Skeletal muscle tissue (tissue), 4 donors: ENCODE measurements around the gene OR10A4. TPM values are rescaled to one million over a fixed set of nuclear protein-coding genes. Genes with fewer than 3 reads are reported as not detected.
"Not testable (repeated sequence)": the region's sequence is repeated elsewhere in the genome, so short reads cannot be mapped to it uniquely, and the experiment has no call there.

Source experiments
- H3K27ac ChIP-seq: one replicate; pipeline ENCODE4 v1.7.0; 2013; ENCODE audit warnings: mild to moderate bottlenecking, low read depth, low read length, inconsistent platforms
- H3K27me3 ChIP-seq, 3 donors: one replicate each; pipeline ENCODE4 v1.7.0; 2013; ENCODE audit warnings: low read length in 3 of 3; ENCODE audit not compliant: control insufficient read depth in 3 of 3, insufficient read depth in 3 of 3
- H3K36me3 ChIP-seq, 3 donors: one replicate each; pipeline ENCODE4 v1.7.0; 2013; ENCODE audit warnings: low read length in 3 of 3; ENCODE audit not compliant: control insufficient read depth in 3 of 3, insufficient read depth in 3 of 3
- H3K4me1 ChIP-seq, 3 donors: one replicate each; pipeline ENCODE4 v1.7.0; 2013; ENCODE audit warnings: low read length in 3 of 3, mild to moderate bottlenecking in 3 of 3; ENCODE audit not compliant: control insufficient read depth in 3 of 3, insufficient read depth in 3 of 3
- H3K4me3 ChIP-seq, 3 donors: one replicate each; pipeline ENCODE4 v1.7.0; 2013; ENCODE audit warnings: low read length in 3 of 3
- H3K9ac ChIP-seq, 3 donors: one replicate each; pipeline ENCODE4 v1.7.0; 2013; ENCODE audit warnings: low read length in 3 of 3, mild to moderate bottlenecking in 3 of 3, moderate library complexity in 2 of 3, low read depth in 1 of 3
- H3K9me3 ChIP-seq, 3 donors: one replicate each; pipeline ENCODE4 v1.7.0; 2013; ENCODE audit warnings: low read length in 3 of 3; ENCODE audit not compliant: control insufficient read depth in 3 of 3
- total RNA-seq: library from RNA; depleted of rRNA; stranded (reverse); fragments of >200 nt; gene quantifications from one replicate; pipeline ENCODE4 v1.2.3, GENCODE V29; 2014
- donor health status: Osteomylitis.

Gene OR10A4
- total RNA-seq, 1 donor from 2014 or later = not detected

DNA sequence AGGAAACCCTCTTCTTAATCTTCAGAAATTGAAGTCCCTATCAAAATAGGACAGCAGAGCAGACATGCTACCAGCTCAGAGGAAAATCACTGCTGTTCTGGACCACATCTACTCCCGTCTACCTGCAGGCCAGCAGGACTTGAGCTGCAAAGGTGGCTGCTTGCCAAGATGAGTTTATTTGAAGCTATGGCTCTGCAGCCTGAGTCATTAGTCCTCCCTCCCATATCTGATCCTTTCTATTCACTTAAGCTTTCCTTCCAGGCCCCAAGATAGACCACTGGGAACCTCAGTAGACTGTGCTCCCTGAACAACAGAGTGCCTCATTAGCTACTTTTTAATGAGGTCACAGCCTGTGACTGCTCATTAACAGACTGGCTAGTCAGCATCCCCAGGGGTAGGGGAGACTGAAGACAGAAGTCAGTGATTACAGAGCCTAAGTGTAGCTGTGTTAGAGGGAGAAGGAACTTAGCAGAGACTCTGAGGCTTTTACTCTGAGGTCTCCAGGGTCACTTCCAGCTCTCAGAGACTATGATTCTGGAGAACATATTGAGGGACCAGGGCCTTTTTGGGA is 20.4 kb upstream of the OR10A4 start:
- Histone ChIP-seq H3K27me3 (no peaks in the 10 kb centered on the region), H3K9ac (no peak overlapping the region), H3K27ac (no peak overlapping the region), H3K9me3 (no peaks in the 10 kb centered on the region), H3K4me3 (no peak overlapping the region), H3K36me3 (no peaks in the 10 kb centered on the region), H3K4me1 (no peaks in the 10 kb centered on the region)

DNA sequence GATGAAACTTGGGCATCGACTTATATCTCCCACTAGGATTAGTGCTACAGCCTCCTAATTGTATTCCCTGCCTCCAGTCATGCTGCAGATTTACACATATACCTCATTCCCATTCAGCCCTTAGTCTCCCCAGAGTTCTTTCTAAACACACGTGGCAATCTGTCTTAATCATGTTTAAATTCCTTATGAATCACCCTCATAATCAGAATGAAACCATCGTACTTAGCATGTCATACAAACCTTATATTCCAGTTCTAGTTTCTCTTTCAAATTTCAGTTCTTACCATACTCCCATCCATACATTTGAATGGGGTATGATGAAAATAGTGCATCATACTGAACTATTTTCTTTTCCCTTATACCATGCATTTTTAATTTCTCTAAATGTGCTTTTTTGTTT is 19.6 kb upstream of the OR10A4 start:
- no peaks in the 10 kb centered on the region for H3K4me1 ChIP-seq
- H3K9me3 ChIP-seq = no peaks in the 10 kb centered on the region
- H3K27me3 ChIP-seq = no peaks in the 10 kb centered on the region
- no peak overlapping the region for H3K4me3 ChIP-seq
- H3K9ac ChIP-seq = no peak overlapping the region
- H3K36me3 ChIP-seq = no peaks in the 10 kb centered on the region
- H3K27ac ChIP-seq = no peak overlapping the region

GRCh38 chr11:6862961-6863360 is 13.5 kb upstream of the OR10A4 start, which contains the start of gene OR10A2:
TSS of gene OR10A2 (plus strand) at chr11:6863057. CDS start at chr11:6869755, 6,698 bp downstream.
- no peaks in the 10 kb centered on the region for H3K36me3 ChIP-seq
- no peak within 1 kb of the TSS for H3K9ac ChIP-seq
- H3K4me3 ChIP-seq = no peak within 1 kb of the TSS
- no peak within 1 kb of the TSS for H3K27ac ChIP-seq
- no peaks in the 10 kb centered on the region for H3K27me3 ChIP-seq
- no peaks in the 10 kb centered on the region for H3K4me1 ChIP-seq
- H3K9me3 ChIP-seq = no peaks in the 10 kb centered on the region

- Histone ChIP-seq H3K9me3 (no peaks in the 10 kb centered on the region), H3K4me1 (no peaks in the 10 kb centered on the region), H3K27me3 (no peaks in the 10 kb centered on the region)
These were observed 12.0 kb upstream of the OR10A4 start for GRCh38 chr11:6864438-6864837.

DNA sequence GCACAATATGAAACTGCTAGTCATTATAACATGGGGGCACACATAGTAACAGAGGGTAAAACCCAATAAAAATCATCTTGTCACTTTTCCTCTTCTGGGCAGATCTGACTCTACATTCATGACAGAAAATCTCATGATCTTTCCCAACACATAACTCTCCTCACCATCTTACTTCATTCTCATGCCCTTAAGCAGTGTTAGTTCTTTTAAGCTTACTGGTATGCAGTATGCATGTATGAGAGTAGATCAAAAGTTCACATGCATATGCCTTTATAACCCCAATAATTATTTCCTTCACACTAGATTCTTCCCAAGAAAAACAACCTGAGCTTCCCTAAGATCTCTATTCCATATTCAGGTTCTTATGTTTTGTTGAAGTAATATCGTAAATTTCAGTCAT is 5.1 kb upstream of the OR10A4 start:
- Histone ChIP-seq H3K36me3 (no peaks in the 10 kb centered on the region), H3K4me1 (no peaks in the 10 kb centered on the region), H3K4me3 (no peak overlapping the region), H3K9me3 (no peaks in the 10 kb centered on the region), H3K27me3 (no peaks in the 10 kb centered on the region), H3K27ac (no peak overlapping the region), H3K9ac (no peak overlapping the region)

More at GRCh38 chr11:6864438-6864837, 12.0 kb upstream of the OR10A4 start:
- Histone ChIP-seq H3K27ac (no peak overlapping the region), H3K36me3 (no peaks in the 10 kb centered on the region), H3K4me3 (no peak overlapping the region), H3K9ac (no peak overlapping the region)

GRCh38 chr11:6875761-6876160 is 664 bp upstream of the OR10A4 start:
- Histone ChIP-seq H3K27me3 (no peaks in the 10 kb centered on the region), H3K27ac (no peak overlapping the region), H3K4me1 (no peaks in the 10 kb centered on the region), H3K4me3 (no peak overlapping the region), H3K9me3 (peaks cover 0 to 9% (median 2%) of the 10 kb centered on the region in 3 donors), H3K36me3 (no peaks in the 10 kb centered on the region), H3K9ac (no peak overlapping the region)

- no peak overlapping the region for H3K27ac ChIP-seq
- no peaks in the 10 kb centered on the region for H3K36me3 ChIP-seq
- no peak overlapping the region for H3K4me3 ChIP-seq
- H3K27me3 ChIP-seq = no peaks in the 10 kb centered on the region
- no peak overlapping the region for H3K9ac ChIP-seq
- H3K9me3 ChIP-seq = peaks cover 0 to 9% (median 2%) of the 10 kb centered on the region in 3 donors
- no peaks in the 10 kb centered on the region for H3K4me1 ChIP-seq
These were observed 489 bp downstream of the OR10A4 start for GRCh38 chr11:6876914-6877313.

DNA sequence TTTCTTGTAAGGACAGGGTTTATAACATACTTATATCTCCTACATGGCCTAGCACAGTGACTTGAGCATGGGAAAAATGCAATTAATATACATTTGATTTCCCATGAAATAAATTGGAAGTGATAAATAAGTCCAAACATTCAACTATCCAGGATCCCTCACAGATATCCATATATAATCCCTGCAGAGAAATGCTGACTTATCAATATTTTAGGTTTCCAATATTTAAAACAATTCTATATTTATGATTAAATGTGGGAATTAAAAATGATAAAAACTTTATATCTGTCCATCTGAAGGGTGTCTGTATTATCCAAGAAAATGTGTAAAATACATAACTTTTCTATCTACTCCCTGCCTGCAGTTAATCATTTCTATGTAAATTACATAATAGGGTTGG is 6.3 kb downstream of the OR10A4 start:
- Histone ChIP-seq H3K4me1 (no peaks in the 10 kb centered on the region), H3K27me3 (no peaks in the 10 kb centered on the region), H3K9ac (no peak overlapping the region), H3K27ac (no peak overlapping the region), H3K9me3 (no peaks in the 10 kb centered on the region), H3K4me3 (no peak overlapping the region), H3K36me3 (no peaks in the 10 kb centered on the region)

GRCh38 chr11:6887711-6888110 is 11.3 kb downstream of the OR10A4 start:
- not testable (repeated sequence) for H3K4me1 ChIP-seq, H3K4me3 ChIP-seq, H3K27me3 ChIP-seq, H3K9ac ChIP-seq, H3K27ac ChIP-seq, H3K9me3 ChIP-seq, H3K36me3 ChIP-seq

- Histone ChIP-seq H3K9me3 (no peaks in the 10 kb centered on the region), H3K27me3 (no peaks in the 10 kb centered on the region), H3K9ac (no peak overlapping the region), H3K36me3 (no peaks in the 10 kb centered on the region), H3K4me3 (no peak overlapping the region), H3K27ac (no peak overlapping the region), H3K4me1 (no peaks in the 10 kb centered on the region)
These were observed 12.4 kb downstream of the OR10A4 start for GRCh38 chr11:6888830-6889229.
